Astrocyte (in vitro differentiated cells and primary cell): ENCODE measurements around the gene PCDHAC2.

Experiments used
- EZH2 ChIP-seq: IDR thresholded peaks from 2 replicates; pipeline ENCODE4 v1.6.1; 2012; ENCODE audit warnings: mild to moderate bottlenecking, low read length, inconsistent platforms; ENCODE audit not compliant: insufficient read depth
- TF ChIP-seq, protein P1 (sequence below): IDR thresholded peaks from 2 replicates; pipeline ENCODE4 v1.5.1; 2011; ENCODE audit warnings: low read depth, mild to moderate bottlenecking, inconsistent platforms, low read length, moderate library complexity; ENCODE audit not compliant: insufficient read depth

- TF ChIP-seq, protein P1, sequence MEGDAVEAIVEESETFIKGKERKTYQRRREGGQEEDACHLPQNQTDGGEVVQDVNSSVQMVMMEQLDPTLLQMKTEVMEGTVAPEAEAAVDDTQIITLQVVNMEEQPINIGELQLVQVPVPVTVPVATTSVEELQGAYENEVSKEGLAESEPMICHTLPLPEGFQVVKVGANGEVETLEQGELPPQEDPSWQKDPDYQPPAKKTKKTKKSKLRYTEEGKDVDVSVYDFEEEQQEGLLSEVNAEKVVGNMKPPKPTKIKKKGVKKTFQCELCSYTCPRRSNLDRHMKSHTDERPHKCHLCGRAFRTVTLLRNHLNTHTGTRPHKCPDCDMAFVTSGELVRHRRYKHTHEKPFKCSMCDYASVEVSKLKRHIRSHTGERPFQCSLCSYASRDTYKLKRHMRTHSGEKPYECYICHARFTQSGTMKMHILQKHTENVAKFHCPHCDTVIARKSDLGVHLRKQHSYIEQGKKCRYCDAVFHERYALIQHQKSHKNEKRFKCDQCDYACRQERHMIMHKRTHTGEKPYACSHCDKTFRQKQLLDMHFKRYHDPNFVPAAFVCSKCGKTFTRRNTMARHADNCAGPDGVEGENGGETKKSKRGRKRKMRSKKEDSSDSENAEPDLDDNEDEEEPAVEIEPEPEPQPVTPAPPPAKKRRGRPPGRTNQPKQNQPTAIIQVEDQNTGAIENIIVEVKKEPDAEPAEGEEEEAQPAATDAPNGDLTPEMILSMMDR, result no peak
- no peak for TF ChIP-seq EZH2
These were observed 19.7 kb upstream of the PCDHAC2 start for GRCh38 chr5:140946578-140946977.
